WTC11 (cell line): Measurements from ENCODE around the gene VWF. TPM values are rescaled to one million over a fixed set of nuclear protein-coding genes. Genes with fewer than 3 reads are reported as not detected.

ENCODE experiments used
- ATAC-seq: fragments of 200-7000 bp; cut with Tn5 transposase; 2 replicates; pipeline ENCODE4 v1.10.0; 2021; ENCODE audit warnings: mild to moderate bottlenecking, moderate library complexity
- CTCF ChIA-PET: fragments of 300-600 bp; sonication (Branson Sonifier 250); formaldehyde crosslinking; loops from one replicate; lab custom pipeline; 2021; ENCODE audit warnings: antibody characterized with exemption; lab: Charles Lee
- POLR2A ChIA-PET: fragments of 350-600 bp; sonication (Branson Sonifier 250); formaldehyde crosslinking; loops from one replicate; lab custom pipeline; 2021; ENCODE audit warnings: antibody characterized with exemption; lab: Charles Lee
- DNase-seq: peaks from one replicate; pipeline ENCODE4 v3.0.0; 2021; ENCODE audit warnings: low spot score
- H3K27ac Mint-ChIP-seq: 2 replicates; pipeline ENCODE4 v1.8.0; 2021; ENCODE audit warnings: mixed read lengths
- H3K27me3 Mint-ChIP-seq: 2 replicates; pipeline ENCODE4 v1.8.0; 2021; ENCODE audit warnings: low read depth, mild to moderate bottlenecking, moderate library complexity, mixed read lengths
- H3K36me3 Mint-ChIP-seq: 2 replicates; pipeline ENCODE4 v1.8.0; 2021; ENCODE audit warnings: mixed read lengths
- H3K4me1 Mint-ChIP-seq: 2 replicates; pipeline ENCODE4 v1.8.0; 2022; ENCODE audit warnings: mixed read lengths
- H3K4me3 Mint-ChIP-seq: 2 replicates; pipeline ENCODE4 v1.8.0; 2021; ENCODE audit warnings: mild to moderate bottlenecking, moderate library complexity, mixed read lengths
- H3K9me3 Mint-ChIP-seq: 2 replicates; pipeline ENCODE4 v1.8.0; 2021; ENCODE audit warnings: mixed read lengths
- ARID4B ChIP-seq: sonication (generic); formaldehyde crosslinking; IDR thresholded peaks from 2 replicates; pipeline ENCODE4 v1.8.0; 2023; ENCODE audit warnings: missing genetic modification reagents, mild to moderate bottlenecking, borderline replicate concordance
- CDX4 ChIP-seq: fragments of 250-450 bp; sonication (Bioruptor Pico); IDR thresholded peaks from 2 replicates; pipeline ENCODE4 v1.9.0; 2021; ENCODE audit warnings: moderate library complexity, mild to moderate bottlenecking, inconsistent platforms, borderline replicate concordance
- CREB1 ChIP-seq: sonication (generic); formaldehyde crosslinking; IDR thresholded peaks from 2 replicates; pipeline ENCODE4 v1.8.0; 2023; ENCODE audit warnings: mild to moderate bottlenecking, missing genetic modification reagents
- ETV6 ChIP-seq: sonication (generic); formaldehyde crosslinking; IDR thresholded peaks from 2 replicates; pipeline ENCODE4 v1.8.1; 2022; ENCODE audit warnings: mild to moderate bottlenecking, missing genetic modification reagents
- HMGXB4 ChIP-seq: sonication (generic); formaldehyde crosslinking; IDR thresholded peaks from 2 replicates; pipeline ENCODE4 v1.8.1; 2023; ENCODE audit warnings: mild to moderate bottlenecking, moderate library complexity, missing genetic modification reagents
- IRF2 ChIP-seq: sonication (generic); formaldehyde crosslinking; IDR thresholded peaks from 2 replicates; pipeline ENCODE4 v1.8.0; 2022; ENCODE audit warnings: low read depth, missing genetic modification reagents, borderline replicate concordance
- PREB ChIP-seq: sonication (generic); formaldehyde crosslinking; IDR thresholded peaks from 2 replicates; pipeline ENCODE4 v1.8.1; 2022; ENCODE audit warnings: mild to moderate bottlenecking, missing genetic modification reagents, moderate library complexity, borderline replicate concordance
- PRRX2 ChIP-seq: fragments of 250-450 bp; sonication (Bioruptor Pico); IDR thresholded peaks from 2 replicates; pipeline ENCODE4 v1.8.0; 2021; ENCODE audit warnings: mild to moderate bottlenecking
- SOX15 ChIP-seq: fragments of 250-450 bp; sonication (Bioruptor Pico); IDR thresholded peaks from 2 replicates; pipeline ENCODE4 v1.9.0; 2021; ENCODE audit warnings: mild to moderate bottlenecking
- SP1 ChIP-seq: sonication (generic); formaldehyde crosslinking; conservative IDR thresholded peaks from 2 replicates; pipeline ENCODE4 v1.8.1; 2022; ENCODE audit warnings: missing genetic modification reagents
- TCF7 ChIP-seq: sonication (generic); formaldehyde crosslinking; IDR thresholded peaks from 2 replicates; pipeline ENCODE4 v1.8.0; 2022; ENCODE audit warnings: mild to moderate bottlenecking, low read depth, missing genetic modification reagents, moderate library complexity
- ZBTB21 ChIP-seq: sonication (generic); formaldehyde crosslinking; IDR thresholded peaks from 2 replicates; pipeline ENCODE4 v1.8.1; 2023; ENCODE audit warnings: mild to moderate bottlenecking, missing genetic modification reagents, borderline replicate concordance
- ZNF281 ChIP-seq: sonication (generic); formaldehyde crosslinking; IDR thresholded peaks from 2 replicates; pipeline ENCODE4 v1.8.0; 2023; ENCODE audit warnings: mild to moderate bottlenecking, missing genetic modification reagents
- ZNF416 ChIP-seq: fragments of 250-450 bp; sonication (Bioruptor Pico); IDR thresholded peaks from 2 replicates; pipeline ENCODE4 v1.9.0; 2021; ENCODE audit warnings: mild to moderate bottlenecking, inconsistent platforms
- total RNA-seq: library from RNA; stranded (reverse); gene quantifications from 3 replicates; pipeline ENCODE4 v1.2.3, GENCODE V29; 2021
- TF ChIP-seq, protein P1 (sequence below): sonication (generic); formaldehyde crosslinking; IDR thresholded peaks from 2 replicates; pipeline ENCODE4 v1.8.1; 2023; ENCODE audit warnings: mild to moderate bottlenecking, missing genetic modification reagents, borderline replicate concordance
- TF ChIP-seq, protein P2 (sequence below): sonication (generic); formaldehyde crosslinking; IDR thresholded peaks from 2 replicates; pipeline ENCODE4 v1.8.0; 2022; ENCODE audit warnings: mild to moderate bottlenecking, missing genetic modification reagents

VWF gene
- total RNA-seq, 1 experiment from 2014 or later: 0.48 TPM

DNA sequence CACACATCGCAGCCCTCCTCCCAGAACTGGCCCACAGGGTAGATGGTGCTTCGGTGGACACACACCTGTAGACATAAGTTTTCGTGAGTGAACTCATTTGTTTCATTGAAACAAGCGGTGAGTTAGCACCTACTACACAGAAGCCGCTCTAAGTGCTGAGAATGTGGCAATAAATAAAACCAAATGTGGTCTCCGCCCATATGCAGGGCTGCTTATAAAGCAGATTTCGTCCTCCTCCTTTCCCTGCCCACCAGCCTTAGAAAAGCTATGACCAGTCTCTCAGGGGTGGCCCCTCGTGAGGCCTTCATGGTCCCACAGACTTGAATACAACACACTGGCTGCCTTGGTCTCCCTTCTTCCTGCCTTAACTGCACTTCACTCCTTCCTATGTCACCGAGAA is 148.3 kb downstream of the VWF start:
- POLR2A ChIA-PET: no interaction called here
- TF ChIP-seq, protein P1, sequence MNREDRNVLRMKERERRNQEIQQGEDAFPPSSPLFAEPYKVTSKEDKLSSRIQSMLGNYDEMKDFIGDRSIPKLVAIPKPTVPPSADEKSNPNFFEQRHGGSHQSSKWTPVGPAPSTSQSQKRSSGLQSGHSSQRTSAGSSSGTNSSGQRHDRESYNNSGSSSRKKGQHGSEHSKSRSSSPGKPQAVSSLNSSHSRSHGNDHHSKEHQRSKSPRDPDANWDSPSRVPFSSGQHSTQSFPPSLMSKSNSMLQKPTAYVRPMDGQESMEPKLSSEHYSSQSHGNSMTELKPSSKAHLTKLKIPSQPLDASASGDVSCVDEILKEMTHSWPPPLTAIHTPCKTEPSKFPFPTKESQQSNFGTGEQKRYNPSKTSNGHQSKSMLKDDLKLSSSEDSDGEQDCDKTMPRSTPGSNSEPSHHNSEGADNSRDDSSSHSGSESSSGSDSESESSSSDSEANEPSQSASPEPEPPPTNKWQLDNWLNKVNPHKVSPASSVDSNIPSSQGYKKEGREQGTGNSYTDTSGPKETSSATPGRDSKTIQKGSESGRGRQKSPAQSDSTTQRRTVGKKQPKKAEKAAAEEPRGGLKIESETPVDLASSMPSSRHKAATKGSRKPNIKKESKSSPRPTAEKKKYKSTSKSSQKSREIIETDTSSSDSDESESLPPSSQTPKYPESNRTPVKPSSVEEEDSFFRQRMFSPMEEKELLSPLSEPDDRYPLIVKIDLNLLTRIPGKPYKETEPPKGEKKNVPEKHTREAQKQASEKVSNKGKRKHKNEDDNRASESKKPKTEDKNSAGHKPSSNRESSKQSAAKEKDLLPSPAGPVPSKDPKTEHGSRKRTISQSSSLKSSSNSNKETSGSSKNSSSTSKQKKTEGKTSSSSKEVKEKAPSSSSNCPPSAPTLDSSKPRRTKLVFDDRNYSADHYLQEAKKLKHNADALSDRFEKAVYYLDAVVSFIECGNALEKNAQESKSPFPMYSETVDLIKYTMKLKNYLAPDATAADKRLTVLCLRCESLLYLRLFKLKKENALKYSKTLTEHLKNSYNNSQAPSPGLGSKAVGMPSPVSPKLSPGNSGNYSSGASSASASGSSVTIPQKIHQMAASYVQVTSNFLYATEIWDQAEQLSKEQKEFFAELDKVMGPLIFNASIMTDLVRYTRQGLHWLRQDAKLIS (CRISPR knock-in tag): no peak
- TF ChIP-seq ETV6 (CRISPR knock-in tag): no peak
- TF ChIP-seq ZBTB21 (CRISPR knock-in tag): no peak
- TF ChIP-seq TCF7: no peak
- TF ChIP-seq, protein P2, sequence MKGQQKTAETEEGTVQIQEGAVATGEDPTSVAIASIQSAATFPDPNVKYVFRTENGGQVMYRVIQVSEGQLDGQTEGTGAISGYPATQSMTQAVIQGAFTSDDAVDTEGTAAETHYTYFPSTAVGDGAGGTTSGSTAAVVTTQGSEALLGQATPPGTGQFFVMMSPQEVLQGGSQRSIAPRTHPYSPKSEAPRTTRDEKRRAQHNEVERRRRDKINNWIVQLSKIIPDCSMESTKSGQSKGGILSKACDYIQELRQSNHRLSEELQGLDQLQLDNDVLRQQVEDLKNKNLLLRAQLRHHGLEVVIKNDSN (CRISPR knock-in tag): no peak
- TF ChIP-seq, all 79 proteins: peak for 0
- ATAC-seq: no peak
- Mint-ChIP-seq H3K36me3 (no peaks in the 10 kb centered on the region), H3K9me3 (no peaks in the 10 kb centered on the region), H3K4me3 (no peak overlapping the region), H3K27ac (no peak overlapping the region), H3K27me3 (no peaks in the 10 kb centered on the region), H3K4me1 (no peaks in the 10 kb centered on the region)
- DNase-seq: no peak
- CTCF ChIA-PET: interaction anchor here (0.7 to 1.7 kb wide), 3 partner anchors 9 to 12 kb away, joined by 3 to 9 read pairs (median 4); no protein-coding TSS in a partner anchor

DNA sequence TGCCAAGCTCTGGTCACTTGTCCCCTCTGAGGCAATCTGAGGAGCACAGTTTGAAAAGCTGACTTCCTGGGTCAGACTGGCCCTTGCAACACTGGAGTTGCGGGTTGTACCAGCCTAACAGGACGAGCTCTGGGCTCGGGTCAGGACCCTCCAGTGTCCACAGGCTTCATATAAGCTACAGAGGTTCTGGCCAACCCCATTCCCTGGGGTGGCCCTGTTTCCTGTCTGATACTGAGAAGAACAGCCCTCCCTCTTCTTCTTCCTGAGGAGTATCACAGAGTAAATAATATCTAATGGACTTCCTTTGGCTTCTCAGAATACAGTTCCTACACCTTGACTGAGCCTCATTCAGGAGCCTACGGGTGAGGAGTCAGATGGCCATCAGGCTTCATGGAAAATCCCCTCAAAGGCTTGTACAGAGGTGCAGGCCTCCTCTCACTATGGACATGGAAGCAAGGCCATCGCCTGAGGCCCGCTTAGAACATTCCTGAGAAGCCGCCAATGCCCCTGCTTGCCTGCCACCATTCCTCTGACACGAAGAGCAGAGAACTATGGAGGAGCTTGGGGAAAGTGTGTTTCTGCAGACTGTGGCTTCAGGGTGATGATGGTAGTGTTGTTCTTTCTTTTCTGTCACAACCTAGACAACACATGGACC is 150.9 kb downstream of the VWF start:
- CTCF ChIA-PET: interaction anchor here (1.4 to 3.8 kb wide), 3 partner anchors 8 to 64 kb away, joined by 4 to 17 read pairs (median 11); no protein-coding TSS in a partner anchor

More for the DNA sequence above, 150.9 kb downstream of the VWF start:
- POLR2A ChIA-PET: no interaction called here
- Mint-ChIP-seq H3K9me3 (no peaks in the 10 kb centered on the region), H3K4me1 (no peaks in the 10 kb centered on the region), H3K4me3 (no peak overlapping the region), H3K36me3 (no peaks in the 10 kb centered on the region), H3K27me3 (peaks cover 3% of the 10 kb centered on the region; the same call in 1 of the 2 replicates)
- ATAC-seq: no peak
- DNase-seq: no peak
- TF ChIP-seq SP1 (no peak), ZNF416 (CRISPR knock-in tag) (no peak), ZNF281 (CRISPR knock-in tag) (no peak), HMGXB4 (CRISPR knock-in tag) (no peak), ARID4B (CRISPR knock-in tag) (no peak), CREB1 (CRISPR knock-in tag) (no peak), SOX15 (CRISPR knock-in tag) (no peak), CDX4 (CRISPR knock-in tag) (no peak), IRF2 (CRISPR knock-in tag) (no peak), PRRX2 (CRISPR knock-in tag) (no peak), PREB (CRISPR knock-in tag) (no peak)
- TF ChIP-seq, all 79 proteins: peak for 0
- H3K27ac Mint-ChIP-seq: no peak overlapping the region
